HUDEP-2 (cell line): ENCODE results near the gene AASDH.
A peak's percentile ranks its signal among the peaks of the same experiment; 100 is the strongest.

ENCODE experiments used
- DNase-seq, 76 experiments: peaks; one replicate each; lab custom pipeline; 2025; ENCODE audit not compliant: unreplicated experiment in 76 of 76; lab: John Stamatoyannopoulos, UW

AASDH gene

GRCh38 chr4:56387023-56388001 lies at the start of gene AASDH:
TSS of gene AASDH (minus strand) at chr4:56387491. CDS start at chr4:56384299, 3,192 bp downstream.
- DNase-seq: peak; percentile 23 to 94 (median 85)

- DNase-seq: peak; percentile 62 to 99 (median 96)
These were observed 48.0 kb upstream of the AASDH start, which contains the start of gene PPAT for GRCh38 chr4:56435140-56435926. TSS of gene PPAT (minus strand) at chr4:56435615. CDS start at chr4:56435477, 138 bp downstream.

- DNase-seq: peak in 69 of 76 experiments; percentile 4 to 83 (median 46)
These were observed 47.4 kb upstream of the AASDH start for GRCh38 chr4:56434599-56435139.

- DNase-seq: no peak
These were observed 46.0 kb upstream of the AASDH start for GRCh38 chr4:56433280-56433679.

GRCh38 chr4:56430203-56430602 lies 42.9 kb upstream of the AASDH start:
- no peak for DNase-seq

GRCh38 chr4:56427179-56427578 lies 39.9 kb upstream of the AASDH start:
- DNase-seq: no peak

GRCh38 chr4:56426273-56426672 lies 39.0 kb upstream of the AASDH start:
- DNase-seq: no peak

GRCh38 chr4:56425518-56425917 lies 38.2 kb upstream of the AASDH start:
- DNase-seq: no peak

GRCh38 chr4:56424697-56425514 lies 37.6 kb upstream of the AASDH start:
- peak in 15 of 76 experiments; percentile 1 to 28 (median 8) for DNase-seq

GRCh38 chr4:56424176-56424575 lies 36.9 kb upstream of the AASDH start:
- no peak for DNase-seq

- DNase-seq: no peak
These were observed 30.1 kb upstream of the AASDH start for GRCh38 chr4:56417396-56417795.

- no peak for DNase-seq
These were observed 29.1 kb upstream of the AASDH start for GRCh38 chr4:56416349-56416748.

GRCh38 chr4:56414135-56414670 lies 26.9 kb upstream of the AASDH start:
- no peak for DNase-seq

GRCh38 chr4:56410247-56411062 lies 23.2 kb upstream of the AASDH start:
- DNase-seq: peak in 54 of 76 experiments; percentile 4 to 90 (median 61)

- DNase-seq: no peak
These were observed 22.3 kb upstream of the AASDH start for GRCh38 chr4:56409511-56410090.

GRCh38 chr4:56408978-56409377 lies 21.7 kb upstream of the AASDH start:
- DNase-seq: no peak

- DNase-seq: no peak
These were observed 18.9 kb upstream of the AASDH start for GRCh38 chr4:56406151-56406550.

GRCh38 chr4:56405016-56405415 lies 17.7 kb upstream of the AASDH start:
- DNase-seq: no peak

- no peak for DNase-seq
These were observed 13.3 kb upstream of the AASDH start for GRCh38 chr4:56400560-56400959.
